Progenitor cell of endocrine pancreas (in vitro differentiated cells): ENCODE results near the gene GALNT9. TPM values are rescaled to one million over a fixed set of nuclear protein-coding genes. Genes with fewer than 3 reads are reported as not detected.

ENCODE experiments used
- DNase-seq: peaks from one replicate; pipeline ENCODE4 v3.0.0; 2021; ENCODE audit warnings: low spot score; ENCODE audit not compliant: unreplicated experiment
- H3K27ac Mint-ChIP-seq: 2 replicates; pipeline ENCODE4 v1.8.0; 2021; ENCODE audit warnings: mild to moderate bottlenecking, moderate library complexity, mixed read lengths
- H3K27me3 Mint-ChIP-seq: 2 replicates; pipeline ENCODE4 v1.8.0; 2021; ENCODE audit warnings: mixed read lengths
- H3K36me3 Mint-ChIP-seq: 2 replicates; pipeline ENCODE4 v1.8.0; 2022; ENCODE audit warnings: mixed read lengths; ENCODE audit not compliant: insufficient read depth
- H3K4me1 Mint-ChIP-seq: 2 replicates; pipeline ENCODE4 v1.8.0; 2021; ENCODE audit warnings: low read depth, mixed read lengths
- H3K4me3 Mint-ChIP-seq: 2 replicates; pipeline ENCODE4 v1.8.0; 2021; ENCODE audit warnings: low read depth, mild to moderate bottlenecking, moderate library complexity, mixed read lengths
- H3K9me3 Mint-ChIP-seq: 2 replicates; pipeline ENCODE4 v1.8.0; 2021; ENCODE audit warnings: low read depth, mixed read lengths
- CTCF ChIP-seq: fragments of 200-600 bp; sonication (generic); IDR thresholded peaks from one replicate; pipeline ENCODE4 v1.5.0; 2021; ENCODE audit warnings: antibody characterized with exemption, mild to moderate bottlenecking; ENCODE audit not compliant: unreplicated experiment
- total RNA-seq: library from RNA; stranded (reverse); gene quantifications from 2 replicates; pipeline ENCODE4 v1.2.1, GENCODE V29; 2021

The GALNT9 gene
- total RNA-seq, 1 donor from 2014 or later, result 0.36 TPM

- H3K4me3 Mint-ChIP-seq, result no peak overlapping the region
- peaks cover 70% of the 10 kb centered on the region for H3K27me3 Mint-ChIP-seq
- no peak overlapping the region for H3K27ac Mint-ChIP-seq
- H3K9me3 Mint-ChIP-seq, result no peaks in the 10 kb centered on the region
- H3K36me3 Mint-ChIP-seq, result no peaks in the 10 kb centered on the region
- H3K4me1 Mint-ChIP-seq, result no peaks in the 10 kb centered on the region
- no peak for TF ChIP-seq CTCF
- DNase-seq, result no peak
These were observed 149.7 kb downstream of the GALNT9 start for GRCh38 chr12:132179431-132180362.

- Mint-ChIP-seq H3K36me3 (no peaks in the 10 kb centered on the region), H3K27me3 (peaks cover 68% of the 10 kb centered on the region), H3K4me3 (no peak overlapping the region), H3K9me3 (no peaks in the 10 kb centered on the region), H3K4me1 (no peaks in the 10 kb centered on the region), H3K27ac (no peak overlapping the region)
- DNase-seq, result no peak
- TF ChIP-seq CTCF, result no peak
These were observed 150.5 kb downstream of the GALNT9 start for GRCh38 chr12:132178801-132179401.

GRCh38 chr12:132178316-132178715 lies 151.1 kb downstream of the GALNT9 start:
- Mint-ChIP-seq H3K9me3 (no peaks in the 10 kb centered on the region), H3K4me1 (no peaks in the 10 kb centered on the region), H3K4me3 (no peak overlapping the region), H3K27ac (no peak overlapping the region), H3K27me3 (peaks cover 65% of the 10 kb centered on the region), H3K36me3 (no peaks in the 10 kb centered on the region)
- no peak for TF ChIP-seq CTCF
- DNase-seq, result no peak

- Mint-ChIP-seq H3K9me3 (no peaks in the 10 kb centered on the region), H3K27me3 (peaks cover 62% of the 10 kb centered on the region), H3K36me3 (no peaks in the 10 kb centered on the region), H3K27ac (no peak overlapping the region), H3K4me1 (no peaks in the 10 kb centered on the region), H3K4me3 (no peak overlapping the region)
- no peak for TF ChIP-seq CTCF
- DNase-seq, result no peak
These were observed 152.4 kb downstream of the GALNT9 start for GRCh38 chr12:132176920-132177551.

GRCh38 chr12:132176385-132176919 lies 152.9 kb downstream of the GALNT9 start:
- Mint-ChIP-seq H3K27me3 (peaks cover 63% of the 10 kb centered on the region), H3K36me3 (no peaks in the 10 kb centered on the region), H3K4me1 (no peaks in the 10 kb centered on the region), H3K9me3 (no peaks in the 10 kb centered on the region), H3K4me3 (no peak overlapping the region), H3K27ac (no peak overlapping the region)
- no peak for TF ChIP-seq CTCF
- no peak for DNase-seq
